SH-SY5Y (cell line): ENCODE results near the gene COL25A1.

Experiments
- GATA2 ChIP-seq: IDR thresholded peaks from 2 replicates; pipeline ENCODE4 v1.6.1; 2011; ENCODE audit warnings: mild to moderate bottlenecking, low read depth, low read length
- GATA3 ChIP-seq: IDR thresholded peaks from 2 replicates; pipeline ENCODE4 v1.6.1; 2011; ENCODE audit warnings: low read depth, mild to moderate bottlenecking, low read length, moderate library complexity

- no peak for TF ChIP-seq GATA2
- TF ChIP-seq GATA3, result no peak
These were observed 10.7 kb downstream of the COL25A1 start for GRCh38 chr4:109291707-109292238.
